ENCODE measurements around the gene TPSD1. TPM values are rescaled to one million over a fixed set of nuclear protein-coding genes. Genes with fewer than 3 reads are reported as not detected.

TPSD1 gene
- total RNA-seq, 1 experiment from 2014 or later: not detected

DNA sequence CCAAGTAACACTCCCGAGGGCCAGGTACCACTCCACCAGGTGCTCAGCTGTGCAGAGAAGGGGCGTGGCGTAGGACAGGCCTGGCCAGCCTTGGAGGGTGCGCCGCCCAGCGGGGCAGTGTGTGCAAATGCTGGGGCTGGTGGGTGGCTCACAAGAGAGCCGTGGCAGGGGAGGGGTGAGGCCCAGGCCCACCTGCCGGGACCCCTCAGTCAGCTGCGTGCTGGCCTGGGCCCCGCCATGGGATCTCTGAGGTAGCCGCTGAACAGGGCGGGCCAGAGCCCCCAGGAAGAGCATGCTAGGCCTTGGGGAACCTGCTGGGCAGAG lies 39.6 kb upstream of the TPSD1 start:
- Histone ChIP-seq H3K4me3 (no peak overlapping the region), H3K27me3 (ENCODE audit: insufficient read depth, low read depth) (peaks cover 98% of the 10 kb centered on the region), H3K4me2 (no peak overlapping the region), H3F3A (ENCODE audit: insufficient read depth, low read depth) (no peaks in the 10 kb centered on the region), H4K20me1 (ENCODE audit: insufficient read depth) (no peaks in the 10 kb centered on the region), H3K9me3 (ENCODE audit: insufficient read depth, low read depth) (no peaks in the 10 kb centered on the region), H3K36me3 (ENCODE audit: low read depth) (no peaks in the 10 kb centered on the region), H3K79me2 (ENCODE audit: low read depth) (no peaks in the 10 kb centered on the region), H3K4me1 (replicated peaks; ENCODE audit: insufficient read depth) (no peaks in the 10 kb centered on the region), H2AFZ (no peak overlapping the region), H3K27ac (no peak overlapping the region), H3K9me2 (ENCODE audit: insufficient read depth) (no peaks in the 10 kb centered on the region)
- no peak for TF ChIP-seq EZH2 (IDR thresholded peaks at IDR 0.05; ENCODE audit: low read depth)
- TF ChIP-seq, protein P1, sequence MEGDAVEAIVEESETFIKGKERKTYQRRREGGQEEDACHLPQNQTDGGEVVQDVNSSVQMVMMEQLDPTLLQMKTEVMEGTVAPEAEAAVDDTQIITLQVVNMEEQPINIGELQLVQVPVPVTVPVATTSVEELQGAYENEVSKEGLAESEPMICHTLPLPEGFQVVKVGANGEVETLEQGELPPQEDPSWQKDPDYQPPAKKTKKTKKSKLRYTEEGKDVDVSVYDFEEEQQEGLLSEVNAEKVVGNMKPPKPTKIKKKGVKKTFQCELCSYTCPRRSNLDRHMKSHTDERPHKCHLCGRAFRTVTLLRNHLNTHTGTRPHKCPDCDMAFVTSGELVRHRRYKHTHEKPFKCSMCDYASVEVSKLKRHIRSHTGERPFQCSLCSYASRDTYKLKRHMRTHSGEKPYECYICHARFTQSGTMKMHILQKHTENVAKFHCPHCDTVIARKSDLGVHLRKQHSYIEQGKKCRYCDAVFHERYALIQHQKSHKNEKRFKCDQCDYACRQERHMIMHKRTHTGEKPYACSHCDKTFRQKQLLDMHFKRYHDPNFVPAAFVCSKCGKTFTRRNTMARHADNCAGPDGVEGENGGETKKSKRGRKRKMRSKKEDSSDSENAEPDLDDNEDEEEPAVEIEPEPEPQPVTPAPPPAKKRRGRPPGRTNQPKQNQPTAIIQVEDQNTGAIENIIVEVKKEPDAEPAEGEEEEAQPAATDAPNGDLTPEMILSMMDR (conservative IDR thresholded peaks at IDR 0.05): no peak; the same call in 1 of the 2 replicates
- DNase-seq: no peak
- BruUV-seq (replicated peaks): no TSS peak
- ChIA-PET POLR2A (ENCODE audit: unreplicated experiment) (no interaction called here), CTCF (no interaction called here)
- intact Hi-C loops (cut with micrococcal nuclease; ENCODE audit: unreplicated experiment): no loop called here

DNA sequence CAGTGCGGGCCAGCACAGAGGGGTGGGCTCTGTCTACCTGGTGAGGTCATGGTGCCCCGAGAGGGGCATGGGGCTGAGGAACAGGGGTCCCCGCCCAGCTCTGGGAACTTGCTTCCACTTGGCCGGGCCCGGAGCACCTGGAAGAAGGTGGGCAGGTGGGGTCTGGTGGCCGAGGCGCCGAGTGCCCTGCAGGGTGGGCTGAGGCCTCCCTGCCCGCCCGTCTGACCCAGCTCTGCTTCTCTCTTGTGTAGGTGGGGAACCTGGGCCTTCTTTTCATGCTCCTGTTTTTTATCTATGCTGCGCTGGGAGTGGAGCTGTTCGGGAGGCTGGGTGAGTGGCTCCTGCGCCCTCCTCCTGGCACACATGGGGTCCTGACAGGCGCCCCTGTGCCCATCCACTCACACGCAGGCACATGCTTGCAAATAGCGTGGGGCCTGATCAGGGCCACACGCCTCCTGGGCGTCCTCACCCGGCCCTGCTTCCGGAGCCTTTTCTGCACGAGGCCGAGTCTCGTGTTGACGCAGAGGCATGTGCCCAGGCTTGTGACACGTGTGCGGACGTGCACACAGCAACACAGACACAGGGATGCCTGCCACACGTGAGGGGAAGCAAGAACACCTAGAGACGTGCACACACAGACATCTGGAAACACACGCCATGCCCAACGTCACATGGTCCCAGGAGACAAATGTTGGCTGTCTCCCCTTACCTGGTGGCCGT lies 39.0 kb upstream of the TPSD1 start:
- no peaks in the 10 kb centered on the region for H3K4me1 ChIP-seq (replicated peaks; ENCODE audit: insufficient read depth)
- CTCF ChIA-PET: no interaction called here

GRCh38 chr16:1217526-1217925 lies 38.3 kb upstream of the TPSD1 start:
- DNase-seq: peak in 1 of 2 experiments; percentile 8
- no TSS peak for BruUV-seq (replicated peaks)
- no peaks in the 10 kb centered on the region for H3K4me1 ChIP-seq (replicated peaks; ENCODE audit: insufficient read depth)
- H3K36me3 ChIP-seq (ENCODE audit: low read depth): no peaks in the 10 kb centered on the region
- H3K79me2 ChIP-seq (ENCODE audit: low read depth): no peaks in the 10 kb centered on the region
- CTCF ChIA-PET: no interaction called here
- H3K9me3 ChIP-seq (ENCODE audit: insufficient read depth, low read depth): no peaks in the 10 kb centered on the region
- no peak overlapping the region for H2AFZ ChIP-seq
- H3K27me3 ChIP-seq (ENCODE audit: insufficient read depth, low read depth): peaks cover 98% of the 10 kb centered on the region
- H3K9me2 ChIP-seq (ENCODE audit: insufficient read depth): no peaks in the 10 kb centered on the region
- POLR2A ChIA-PET (ENCODE audit: unreplicated experiment): no interaction called here
- H3F3A ChIP-seq (ENCODE audit: insufficient read depth, low read depth): no peaks in the 10 kb centered on the region
- H3K4me3 ChIP-seq: no peak overlapping the region
- H4K20me1 ChIP-seq (ENCODE audit: insufficient read depth): no peaks in the 10 kb centered on the region
- intact Hi-C loops (cut with micrococcal nuclease; ENCODE audit: unreplicated experiment): no loop called here
- H3K27ac ChIP-seq: no peak overlapping the region
- TF ChIP-seq, protein P1 (conservative IDR thresholded peaks at IDR 0.05): no peak
- TF ChIP-seq EZH2 (IDR thresholded peaks at IDR 0.05; ENCODE audit: low read depth): no peak
- H3K4me2 ChIP-seq: no peak overlapping the region

More for the DNA sequence above, 39.0 kb upstream of the TPSD1 start:
- TF ChIP-seq EZH2 (IDR thresholded peaks at IDR 0.05; ENCODE audit: low read depth): no peak
- TF ChIP-seq, protein P1 (conservative IDR thresholded peaks at IDR 0.05): no peak
- POLR2A ChIA-PET (ENCODE audit: unreplicated experiment): no interaction called here
- H3K27me3 ChIP-seq (ENCODE audit: insufficient read depth, low read depth): peaks cover 98% of the 10 kb centered on the region
- H3K4me2 ChIP-seq: no peak overlapping the region
- no peak overlapping the region for H2AFZ ChIP-seq
- BruUV-seq (replicated peaks): no TSS peak
- H3K36me3 ChIP-seq (ENCODE audit: low read depth): no peaks in the 10 kb centered on the region
- H3K27ac ChIP-seq: no peak overlapping the region
- H3K9me3 ChIP-seq (ENCODE audit: insufficient read depth, low read depth): no peaks in the 10 kb centered on the region
- DNase-seq: no peak
- H4K20me1 ChIP-seq (ENCODE audit: insufficient read depth): no peaks in the 10 kb centered on the region
- H3K4me3 ChIP-seq: no peak overlapping the region
- no peaks in the 10 kb centered on the region for H3K9me2 ChIP-seq (ENCODE audit: insufficient read depth)
- intact Hi-C loops (cut with micrococcal nuclease; ENCODE audit: unreplicated experiment): no loop called here
- no peaks in the 10 kb centered on the region for H3K79me2 ChIP-seq (ENCODE audit: low read depth)
- H3F3A ChIP-seq (ENCODE audit: insufficient read depth, low read depth): no peaks in the 10 kb centered on the region
